Measurements from ENCODE around the gene EMC1.

EMC1 gene

DNA sequence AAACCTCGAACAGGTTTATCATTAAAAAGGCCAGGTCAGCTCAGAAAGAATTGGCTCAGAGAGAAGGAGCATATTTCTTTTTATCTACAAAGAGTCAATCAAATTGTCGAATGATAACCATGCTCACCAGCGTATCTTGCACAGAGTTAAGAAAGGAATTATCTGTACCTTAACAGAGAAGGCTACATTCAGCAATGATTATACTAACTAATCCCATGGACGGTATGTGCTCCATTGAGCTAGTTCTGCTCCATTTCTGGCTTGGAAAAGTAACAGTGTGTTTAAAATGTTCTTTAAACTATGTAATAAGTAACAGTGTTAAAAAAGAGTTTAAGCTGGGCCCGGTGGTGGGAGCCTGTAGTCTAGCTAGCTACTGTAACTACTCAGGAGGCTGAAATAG lies 45.5 kb downstream of the EMC1 start:
- TF ChIP-seq TCF12 (IDR thresholded peaks at IDR 0.05; ENCODE audit: low read depth) (no peak), EGR1 (IDR thresholded peaks at IDR 0.05) (no peak), FOXM1 (IDR thresholded peaks at IDR 0.05; ENCODE audit: borderline replicate concordance, low read depth) (no peak), TAF1 (IDR thresholded peaks at IDR 0.05; ENCODE audit: low read depth) (no peak), YY1 (IDR thresholded peaks at IDR 0.05; ENCODE audit: low read depth) (no peak), REST (IDR thresholded peaks at IDR 0.05; ENCODE audit: low read depth) (no peak), USF1 (IDR thresholded peaks at IDR 0.05) (no peak), CREB1 (IDR thresholded peaks at IDR 0.05; ENCODE audit: low read depth) (no peak), RAD21 (IDR thresholded peaks at IDR 0.05; ENCODE audit: low read depth) (no peak), NFIC (IDR thresholded peaks at IDR 0.05) (no peak), CEBPB (IDR thresholded peaks at IDR 0.05) (no peak), ZBTB7A (IDR thresholded peaks at IDR 0.05; ENCODE audit: low read depth) (no peak), EP300 (IDR thresholded peaks at IDR 0.05; ENCODE audit: borderline replicate concordance) (no peak), TEAD4 (IDR thresholded peaks at IDR 0.05) (no peak)
- TF ChIP-seq, protein P1, sequence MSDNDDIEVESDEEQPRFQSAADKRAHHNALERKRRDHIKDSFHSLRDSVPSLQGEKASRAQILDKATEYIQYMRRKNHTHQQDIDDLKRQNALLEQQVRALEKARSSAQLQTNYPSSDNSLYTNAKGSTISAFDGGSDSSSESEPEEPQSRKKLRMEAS (IDR thresholded peaks at IDR 0.05) = no peak

GRCh38 chr1:19205403-19205802 lies 45.9 kb downstream of the EMC1 start:
- no peak for TF ChIP-seq REST (IDR thresholded peaks at IDR 0.05; ENCODE audit: low read depth)
- TF ChIP-seq TAF1 (IDR thresholded peaks at IDR 0.05; ENCODE audit: low read depth) = no peak
- TF ChIP-seq YY1 (IDR thresholded peaks at IDR 0.05; ENCODE audit: low read depth) = no peak
- no peak for TF ChIP-seq EP300 (IDR thresholded peaks at IDR 0.05; ENCODE audit: borderline replicate concordance)
- no peak for TF ChIP-seq CREB1 (IDR thresholded peaks at IDR 0.05; ENCODE audit: low read depth)
- TF ChIP-seq NFIC (IDR thresholded peaks at IDR 0.05) = no peak
- no peak for TF ChIP-seq ZBTB7A (IDR thresholded peaks at IDR 0.05; ENCODE audit: low read depth)
- no peak for TF ChIP-seq RAD21 (IDR thresholded peaks at IDR 0.05; ENCODE audit: low read depth)
- no peak for TF ChIP-seq EGR1 (IDR thresholded peaks at IDR 0.05)
- TF ChIP-seq, protein P1 (IDR thresholded peaks at IDR 0.05) = no peak
- no peak for TF ChIP-seq FOXM1 (IDR thresholded peaks at IDR 0.05; ENCODE audit: borderline replicate concordance, low read depth)
- no peak for TF ChIP-seq USF1 (IDR thresholded peaks at IDR 0.05)

- TF ChIP-seq TCF12 (IDR thresholded peaks at IDR 0.05; ENCODE audit: low read depth) (no peak), CREB1 (IDR thresholded peaks at IDR 0.05; ENCODE audit: low read depth) (no peak), REST (IDR thresholded peaks at IDR 0.05; ENCODE audit: low read depth) (no peak), USF1 (IDR thresholded peaks at IDR 0.05) (no peak), RAD21 (IDR thresholded peaks at IDR 0.05; ENCODE audit: low read depth) (no peak), ZBTB7A (IDR thresholded peaks at IDR 0.05; ENCODE audit: low read depth) (no peak), EGR1 (IDR thresholded peaks at IDR 0.05) (no peak), YY1 (IDR thresholded peaks at IDR 0.05; ENCODE audit: low read depth) (no peak), TAF1 (IDR thresholded peaks at IDR 0.05; ENCODE audit: low read depth) (no peak), NFIC (IDR thresholded peaks at IDR 0.05) (no peak), EP300 (IDR thresholded peaks at IDR 0.05; ENCODE audit: borderline replicate concordance) (no peak), TEAD4 (IDR thresholded peaks at IDR 0.05) (no peak), CEBPB (IDR thresholded peaks at IDR 0.05) (no peak), FOXM1 (IDR thresholded peaks at IDR 0.05; ENCODE audit: borderline replicate concordance, low read depth) (no peak)
- TF ChIP-seq, protein P1 (IDR thresholded peaks at IDR 0.05) = no peak
These were observed 46.7 kb downstream of the EMC1 start for GRCh38 chr1:19204446-19205266.
